Neural cell (in vitro differentiated cells): ENCODE measurements around the gene ZNF678. TPM values are rescaled to one million over a fixed set of nuclear protein-coding genes. Genes with fewer than 3 reads are reported as not detected.

ENCODE experiments used
- H2AFZ ChIP-seq: fragments of 200-600, 300-800 bp; sonication (generic), shearing (Covaris generic); 2 replicates; pipeline ENCODE4 v1.6.0; 2014; ENCODE audit warnings: low read depth, mild to moderate bottlenecking, antibody characterized with exemption, low read length, moderate library complexity
- H3F3A ChIP-seq: fragments of 200-600 bp; shearing (Covaris generic); 2 replicates; pipeline ENCODE4 v1.6.1; 2016; ENCODE audit warnings: mild to moderate bottlenecking, moderate library complexity, mixed read lengths, antibody characterized with exemption, low read length; ENCODE audit not compliant: insufficient read depth, poor library complexity, severe bottlenecking
- H3K27ac ChIP-seq: fragments of 200-600, 300-800 bp; sonication (generic), shearing (Covaris generic); 2 replicates; pipeline ENCODE4 v1.5.1; 2014; ENCODE audit warnings: mild to moderate bottlenecking, low read length, moderate library complexity
- H3K27me3 ChIP-seq: fragments of 300-800, 200-600 bp; sonication (generic), shearing (Covaris generic); 2 replicates; pipeline ENCODE4 v1.6.0; 2014; ENCODE audit warnings: mild to moderate bottlenecking, low read depth, low read length, moderate library complexity; ENCODE audit not compliant: insufficient read depth
- H3K36me3 ChIP-seq: fragments of 300-800, 200-600 bp; sonication (generic), shearing (Covaris generic); 2 replicates; pipeline ENCODE4 v1.5.1; 2014; ENCODE audit warnings: mild to moderate bottlenecking, antibody characterized with exemption, low read length, moderate library complexity; ENCODE audit not compliant: insufficient read depth
- H3K4me2 ChIP-seq: fragments of 300-800, 200-600 bp; sonication (generic), shearing (Covaris generic); 2 replicates; pipeline ENCODE4 v1.6.0; 2014; ENCODE audit warnings: mild to moderate bottlenecking, low read length
- H3K4me3 ChIP-seq: fragments of 300-800, 200-600 bp; sonication (generic), shearing (Covaris generic); 2 replicates; pipeline ENCODE4 v1.5.1; 2014; ENCODE audit warnings: mild to moderate bottlenecking, low read length, moderate library complexity
- H3K79me2 ChIP-seq: fragments of 200-600 bp; shearing (Covaris generic); replicated peaks from 2 replicates; pipeline ENCODE4 v1.6.0; 2014; ENCODE audit warnings: mild to moderate bottlenecking, low read length, moderate library complexity; ENCODE audit not compliant: insufficient read depth
- H3K9ac ChIP-seq: fragments of 300-800, 200-600 bp; sonication (generic), shearing (Covaris generic); 2 replicates; pipeline ENCODE4 v1.6.1; 2016; ENCODE audit warnings: mild to moderate bottlenecking, low read length, mixed read lengths
- H3K9me2 ChIP-seq: fragments of 200-600 bp; shearing (Covaris generic); 2 replicates; pipeline ENCODE4 v1.6.1; 2016; ENCODE audit warnings: mild to moderate bottlenecking, low read length, mixed read lengths; ENCODE audit not compliant: insufficient read depth
- H3K9me3 ChIP-seq: fragments of 200-600, 300-800 bp; sonication (generic), shearing (Covaris generic); 2 replicates; pipeline ENCODE4 v1.6.1; 2016; ENCODE audit warnings: mild to moderate bottlenecking, mixed run types, low read length, moderate library complexity, mixed read lengths
- H4K20me1 ChIP-seq: fragments of 200-600 bp; shearing (Covaris generic); 2 replicates; pipeline ENCODE4 v1.6.1; 2016; ENCODE audit warnings: mild to moderate bottlenecking, mixed run types; ENCODE audit not compliant: insufficient read depth
- CTCF ChIP-seq: fragments of 450-650 bp; IDR thresholded peaks from 2 replicates; pipeline ENCODE4 v1.5.1; 2014; ENCODE audit warnings: antibody characterized with exemption, mild to moderate bottlenecking, moderate library complexity; ENCODE audit not compliant: poor library complexity, severe bottlenecking
- EP300 ChIP-seq: fragments of 450-650 bp; conservative IDR thresholded peaks from 2 replicates; pipeline ENCODE4 v1.6.1; 2014; ENCODE audit warnings: antibody characterized with exemption, mild to moderate bottlenecking, moderate library complexity; ENCODE audit not compliant: poor library complexity, severe bottlenecking
- EZH2 ChIP-seq: fragments of 200-600, 300-800 bp; shearing (Covaris generic), sonication (generic); IDR thresholded peaks from 2 replicates; pipeline ENCODE4 v1.6.1; 2014; ENCODE audit warnings: antibody characterized with exemption, low read length, borderline replicate concordance, mild to moderate bottlenecking; ENCODE audit not compliant: insufficient read depth, poor library complexity, severe bottlenecking
- MXI1 ChIP-seq: fragments of 450-650 bp; conservative IDR thresholded peaks from 2 replicates; pipeline ENCODE4 v1.6.1; 2014; ENCODE audit warnings: antibody characterized with exemption, mild to moderate bottlenecking; ENCODE audit not compliant: poor library complexity, severe bottlenecking
- POLR2AphosphoS5 ChIP-seq: IDR thresholded peaks from 2 replicates; pipeline ENCODE4 v1.6.1; 2012
- RAD21 ChIP-seq: fragments of 450-650 bp; conservative IDR thresholded peaks from 2 replicates; pipeline ENCODE4 v1.6.1; 2014; ENCODE audit warnings: antibody characterized with exemption, mild to moderate bottlenecking, moderate library complexity
- REST ChIP-seq: IDR thresholded peaks from 2 replicates; pipeline ENCODE4 v1.6.1; 2012; ENCODE audit warnings: borderline replicate concordance
- SMC3 ChIP-seq: fragments of 450-650 bp; conservative IDR thresholded peaks from 2 replicates; pipeline ENCODE4 v1.6.1; 2014; ENCODE audit warnings: antibody characterized with exemption, mild to moderate bottlenecking, moderate library complexity; ENCODE audit not compliant: poor library complexity
- TAF1 ChIP-seq: IDR thresholded peaks from 2 replicates; pipeline ENCODE4 v1.6.1; 2012; ENCODE audit warnings: low read depth
- polyA plus RNA-seq: library from polyadenylated mRNA; depleted of rRNA; stranded (reverse); fragments of >200 nt; gene quantifications from 2 replicates; pipeline ENCODE4 v1.2.3, GENCODE V29; 2014

The ZNF678 gene
- polyA plus RNA-seq, 1 donor from 2014 or later, result 25.9 TPM

DNA sequence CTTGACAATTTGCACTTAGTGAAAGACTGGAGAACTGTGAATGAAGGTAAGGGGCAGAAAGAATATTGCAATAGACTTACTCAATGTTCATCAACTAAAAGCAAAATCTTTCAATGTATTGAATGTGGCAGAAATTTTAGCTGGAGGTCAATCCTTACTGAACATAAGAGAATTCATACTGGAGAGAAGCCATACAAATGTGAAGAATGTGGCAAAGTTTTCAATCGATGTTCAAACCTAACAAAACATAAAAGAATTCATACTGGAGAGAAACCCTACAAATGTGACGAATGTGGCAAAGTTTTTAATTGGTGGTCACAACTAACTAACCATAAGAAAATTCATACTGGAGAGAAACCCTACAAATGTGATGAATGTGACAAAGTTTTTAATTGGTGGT, 91.1 kb downstream of the ZNF678 start:
- H3K36me3 ChIP-seq, result peaks cover 46% of the 10 kb centered on the region
- H3K4me2 ChIP-seq, result no peak overlapping the region
- peaks cover 4% of the 10 kb centered on the region for H3K79me2 ChIP-seq
- no peaks in the 10 kb centered on the region for H3K27me3 ChIP-seq
- TF ChIP-seq EZH2 (no peak), TAF1 (no peak), MXI1 (no peak), REST (no peak), RAD21 (no peak), POLR2AphosphoS5 (no peak), EP300 (no peak), SMC3 (no peak), CTCF (no peak)
- no peak overlapping the region for H3K4me3 ChIP-seq
- no peak overlapping the region for H3K9ac ChIP-seq
- no peaks in the 10 kb centered on the region for H3K9me2 ChIP-seq
- H3K27ac ChIP-seq, result no peak overlapping the region
- H4K20me1 ChIP-seq, result no peaks in the 10 kb centered on the region
- peaks cover 7% of the 10 kb centered on the region for H3F3A ChIP-seq
- H3K9me3 ChIP-seq, result peaks cover 60% of the 10 kb centered on the region
- no peak overlapping the region for H2AFZ ChIP-seq

DNA sequence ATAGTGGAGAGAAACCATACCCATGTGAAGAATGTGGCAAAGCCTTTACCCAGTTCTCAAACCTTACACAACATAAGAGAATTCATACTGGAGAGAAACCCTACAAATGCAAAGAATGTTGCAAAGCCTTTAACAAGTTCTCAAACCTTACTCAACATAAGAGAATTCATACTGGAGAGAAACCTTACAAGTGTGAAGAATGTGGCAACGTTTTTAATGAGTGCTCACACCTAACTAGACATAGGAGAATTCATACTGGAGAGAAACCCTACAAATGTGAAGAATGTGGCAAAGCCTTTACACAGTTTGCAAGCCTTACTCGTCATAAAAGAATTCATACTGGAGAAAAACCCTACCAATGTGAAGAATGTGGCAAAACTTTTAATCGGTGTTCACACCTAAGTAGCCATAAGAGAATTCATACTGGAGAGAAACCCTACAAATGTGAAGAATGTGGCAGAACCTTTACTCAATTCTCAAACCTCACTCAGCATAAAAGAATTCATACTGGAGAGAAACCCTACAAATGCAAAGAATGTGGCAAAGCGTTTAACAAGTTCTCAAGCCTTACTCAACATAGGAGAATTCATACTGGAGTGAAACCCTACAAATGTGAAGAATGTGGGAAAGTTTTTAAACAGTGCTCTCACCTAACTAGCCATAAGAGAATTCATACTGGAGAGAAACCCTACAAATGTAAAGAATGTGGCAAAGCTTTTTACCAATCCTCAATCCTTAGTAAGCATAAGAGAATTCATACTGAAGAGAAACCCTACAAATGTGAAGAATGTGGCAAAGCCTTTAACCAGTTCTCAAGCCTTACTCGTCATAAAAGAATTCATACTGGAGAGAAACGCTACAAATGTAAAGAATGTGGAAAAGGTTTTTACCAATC, 91.7 kb downstream of the ZNF678 start:
- no peak overlapping the region for H3K4me2 ChIP-seq
- H3K36me3 ChIP-seq, result peaks cover 52% of the 10 kb centered on the region
- H3K27ac ChIP-seq, result no peak overlapping the region
- H4K20me1 ChIP-seq, result no peaks in the 10 kb centered on the region
- no peaks in the 10 kb centered on the region for H3K27me3 ChIP-seq
- no peak overlapping the region for H3K4me3 ChIP-seq
- TF ChIP-seq EZH2, result no peak
- no peak for TF ChIP-seq EP300
- TF ChIP-seq RAD21, result no peak
- TF ChIP-seq REST, result no peak
- no peak for TF ChIP-seq POLR2AphosphoS5
- no peak for TF ChIP-seq SMC3
- no peak for TF ChIP-seq MXI1
- TF ChIP-seq TAF1, result no peak
- TF ChIP-seq CTCF, result no peak
- peaks cover 4% of the 10 kb centered on the region for H3K79me2 ChIP-seq
- no peaks in the 10 kb centered on the region for H3K9me2 ChIP-seq
- H3F3A ChIP-seq, result peaks cover 7% of the 10 kb centered on the region
- H2AFZ ChIP-seq, result no peak overlapping the region
- peaks cover 61% of the 10 kb centered on the region for H3K9me3 ChIP-seq
- no peak overlapping the region for H3K9ac ChIP-seq
